ENCODE results near the gene ZGPAT.

The ZGPAT gene

GRCh38 chr20:63777614-63778013, 69.8 kb downstream of the ZGPAT start:
- FAIRE-seq: no peak
- DNase-seq (ENCODE audit: extremely low spot score, insufficient read length, low read depth): no peak

DNA sequence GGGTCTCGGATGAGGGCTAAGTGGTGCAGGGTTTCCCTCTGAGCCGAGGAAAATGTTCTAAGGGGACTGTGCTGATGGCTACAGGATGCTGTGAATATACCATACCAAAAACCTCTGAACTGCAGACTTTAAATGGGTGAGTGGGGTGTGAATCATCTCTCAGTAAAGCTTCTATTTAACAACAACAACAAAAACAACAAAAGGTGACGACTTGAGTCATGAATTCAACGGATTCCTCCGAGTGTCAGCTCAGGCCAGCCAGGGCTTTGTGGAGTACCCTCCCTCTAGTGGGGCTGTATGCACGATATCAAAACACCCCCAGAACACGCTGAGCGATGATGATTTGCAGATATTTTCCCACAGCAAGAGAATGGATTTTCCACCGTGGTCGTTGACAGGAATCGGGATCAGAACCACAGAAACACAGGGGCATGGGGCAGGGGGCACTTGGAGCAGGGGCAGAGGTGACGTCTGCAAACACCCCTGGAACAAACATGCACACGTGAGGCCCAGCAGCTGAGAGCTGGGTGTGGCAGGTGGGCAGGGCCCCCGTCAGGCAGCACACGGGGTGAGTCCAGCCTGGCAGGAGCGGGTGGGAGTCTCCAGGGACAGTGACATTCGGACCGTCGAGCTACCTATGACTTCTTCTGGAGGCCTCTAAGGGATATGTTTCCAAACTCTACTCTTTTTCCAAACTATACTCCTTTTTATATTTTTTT, 70.4 kb downstream of the ZGPAT start:
- no peak for FAIRE-seq

DNA sequence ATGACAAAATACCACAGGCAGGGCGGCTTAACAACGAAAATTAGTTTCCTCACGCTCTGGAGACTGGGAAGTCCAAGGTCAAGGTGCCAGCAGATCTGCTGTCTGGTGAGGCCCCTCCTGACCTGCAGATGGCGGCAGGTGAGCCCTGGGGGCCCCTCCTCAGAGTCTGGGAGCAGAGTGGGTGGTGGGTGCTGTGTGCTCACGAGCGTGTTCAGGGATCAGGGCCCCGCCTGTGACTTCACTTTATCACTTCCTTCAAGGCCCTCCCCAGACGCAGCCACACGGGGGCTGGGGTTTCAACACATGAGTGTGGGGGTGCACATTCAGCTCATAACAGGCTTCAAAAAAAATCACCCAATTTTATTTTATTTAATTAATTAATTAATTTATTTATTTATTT, 71.0 kb downstream of the ZGPAT start:
- no peak for FAIRE-seq
- DNase-seq (ENCODE audit: extremely low spot score, insufficient read length, low read depth): no peak

More for the DNA sequence above, 70.4 kb downstream of the ZGPAT start:
- no peak for DNase-seq (ENCODE audit: extremely low spot score, insufficient read length, low read depth)

- FAIRE-seq (no peak), DNase-seq (ENCODE audit: extremely low spot score, insufficient read length, low read depth) (no peak)
Observed at GRCh38 chr20:63781181-63781580, 73.3 kb downstream of the ZGPAT start.

DNA sequence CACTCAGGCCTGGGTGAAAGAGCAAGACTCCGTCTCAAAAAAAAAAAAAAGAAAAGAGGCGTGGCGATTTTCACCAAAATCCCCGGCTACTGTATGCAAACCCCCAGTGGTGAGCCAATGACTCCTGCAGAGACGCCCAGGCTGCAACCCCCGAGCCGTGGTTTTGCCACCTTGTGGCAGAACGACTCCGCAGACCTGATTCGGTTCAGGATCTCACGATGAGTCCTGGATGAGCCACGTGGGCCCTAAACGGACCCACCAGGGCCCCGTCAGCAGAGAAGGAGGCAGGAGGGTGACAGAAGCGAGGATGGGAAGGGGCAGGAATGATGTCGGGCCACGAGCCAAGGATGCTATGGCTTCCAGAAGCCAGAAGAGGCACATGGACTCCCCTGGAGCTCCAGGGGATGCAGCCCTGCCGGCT, 74.2 kb downstream of the ZGPAT start:
- no peak for FAIRE-seq
- DNase-seq (ENCODE audit: extremely low spot score, insufficient read length, low read depth): no peak

DNA sequence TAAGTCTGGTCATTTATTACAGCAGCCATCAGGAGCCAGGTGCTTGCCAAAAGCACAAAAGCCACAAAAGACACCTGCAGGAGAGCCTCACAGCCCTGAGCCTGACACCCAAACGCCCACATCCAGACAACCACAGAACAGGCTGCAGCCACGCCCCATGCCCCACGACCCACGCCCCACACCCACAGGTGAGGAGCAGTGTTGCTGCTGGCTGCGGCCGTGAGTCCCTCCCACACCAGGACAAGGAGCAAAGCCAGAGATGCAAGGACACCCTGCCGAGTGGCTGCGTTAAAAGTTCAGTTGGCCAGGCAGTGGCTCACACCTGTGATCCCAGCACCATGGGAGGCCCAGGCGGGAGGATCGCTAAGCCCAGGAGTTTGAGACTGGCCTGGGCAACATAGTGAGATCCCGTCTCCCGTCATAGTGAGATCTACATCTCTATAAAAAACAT, 74.7 kb downstream of the ZGPAT start:
- no peak for FAIRE-seq

DNA sequence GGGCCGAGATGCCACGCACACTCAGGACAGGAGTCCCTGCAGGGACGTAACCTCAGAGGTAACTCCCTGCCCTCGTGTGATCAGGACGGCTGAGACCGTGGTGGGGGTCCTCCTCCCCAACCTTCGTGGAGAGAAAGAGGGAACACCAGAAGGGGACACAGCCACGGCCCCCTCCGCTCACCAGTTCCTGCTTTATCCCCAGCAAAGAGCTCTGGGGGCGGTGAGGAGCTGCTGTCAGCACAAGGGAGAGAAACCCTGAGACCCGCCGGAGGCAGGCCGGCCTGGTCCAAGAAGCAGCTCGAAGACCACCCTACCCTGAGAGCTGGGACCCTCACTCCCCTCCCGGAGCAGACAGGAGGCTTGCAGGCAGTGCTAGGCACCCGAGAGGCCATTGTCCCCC, 76.1 kb downstream of the ZGPAT start:
- no peak for FAIRE-seq

More for the DNA sequence above, 74.7 kb downstream of the ZGPAT start:
- DNase-seq (ENCODE audit: extremely low spot score, insufficient read length, low read depth): no peak

GRCh38 chr20:63785691-63786131, 77.9 kb downstream of the ZGPAT start:
- FAIRE-seq: no peak

More for the DNA sequence above, 76.1 kb downstream of the ZGPAT start:
- no peak for DNase-seq (ENCODE audit: extremely low spot score, insufficient read length, low read depth)

More at GRCh38 chr20:63785691-63786131, 77.9 kb downstream of the ZGPAT start:
- DNase-seq (ENCODE audit: extremely low spot score, insufficient read length, low read depth): no peak

Data from GM18507 (cell line).